ENCODE measurements around the gene MYH11.

Gene MYH11

GRCh38 chr16:15780805-15781204 lies 76.0 kb downstream of the MYH11 start:
- TF ChIP-seq CTCF (IDR thresholded peaks at IDR 0.05; ENCODE audit: low read depth, low read length) = no peak

GRCh38 chr16:15779664-15780351 lies 77.0 kb downstream of the MYH11 start:
- no peak for DNase-seq (ENCODE audit: low read depth in 2 of 2)
- no peak for TF ChIP-seq CTCF (IDR thresholded peaks at IDR 0.05; ENCODE audit: low read depth, low read length)
- no peak overlapping the region for H3K4me3 ChIP-seq (replicated peaks in 1 of 2; ENCODE audit: low read depth in 2 of 2, low read length in 2 of 2)

More at GRCh38 chr16:15780805-15781204, 76.0 kb downstream of the MYH11 start:
- DNase-seq (ENCODE audit: low read depth in 2 of 2) = no peak
- no peak overlapping the region for H3K4me3 ChIP-seq (replicated peaks in 1 of 2; ENCODE audit: low read depth in 2 of 2, low read length in 2 of 2)

GRCh38 chr16:15778999-15779614 lies 77.7 kb downstream of the MYH11 start:
- no peak overlapping the region for H3K4me3 ChIP-seq (replicated peaks in 1 of 2; ENCODE audit: low read depth in 2 of 2, low read length in 2 of 2)
- DNase-seq (ENCODE audit: low read depth in 2 of 2) = no peak
- no peak for TF ChIP-seq CTCF (IDR thresholded peaks at IDR 0.05; ENCODE audit: low read depth, low read length)

- DNase-seq (ENCODE audit: low read depth in 2 of 2) = no peak
- no peak overlapping the region for H3K4me3 ChIP-seq (replicated peaks in 1 of 2; ENCODE audit: low read depth in 2 of 2, low read length in 2 of 2)
- TF ChIP-seq CTCF (IDR thresholded peaks at IDR 0.05; ENCODE audit: low read depth, low read length) = no peak
These were observed 78.6 kb downstream of the MYH11 start for GRCh38 chr16:15778204-15778743.

DNA sequence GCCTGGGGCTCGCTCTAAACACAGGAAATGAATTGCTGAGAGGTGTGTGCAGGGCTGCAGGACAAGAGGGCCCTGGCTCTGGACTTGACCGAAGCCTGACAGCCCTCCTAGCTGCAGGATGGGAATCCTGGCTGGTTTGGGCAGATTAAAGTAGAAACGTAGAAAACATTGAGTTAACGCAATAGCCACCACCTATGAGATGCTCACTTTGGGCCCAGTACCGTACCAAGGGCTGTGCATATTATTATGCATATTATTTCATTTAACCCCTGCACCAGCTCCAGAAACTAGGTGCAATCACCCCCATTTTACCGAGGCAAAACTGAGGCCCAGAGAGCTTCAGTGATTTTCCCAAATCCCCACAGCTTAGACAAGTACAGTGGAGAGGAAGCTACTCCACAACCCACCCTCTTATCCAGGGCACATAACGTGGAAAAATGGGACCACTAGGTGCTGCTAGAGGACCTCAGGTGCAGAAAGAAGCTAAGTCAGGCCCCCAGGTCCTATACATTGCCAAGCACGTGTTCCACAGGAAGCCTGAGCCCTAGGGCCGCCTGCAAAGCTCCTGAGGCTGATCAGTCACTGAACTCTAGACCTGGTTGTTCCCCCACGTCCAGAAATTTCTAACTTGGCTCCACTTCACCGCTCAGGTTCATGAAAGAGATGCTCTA lies 79.2 kb downstream of the MYH11 start:
- H3K4me3 ChIP-seq (replicated peaks in 1 of 2; ENCODE audit: low read depth in 2 of 2, low read length in 2 of 2) = no peak overlapping the region
- peak; percentile 52 to 73 for DNase-seq (ENCODE audit: low read depth in 2 of 2)
- TF ChIP-seq CTCF (IDR thresholded peaks at IDR 0.05; ENCODE audit: low read depth, low read length) = peak; percentile 29

GRCh38 chr16:15776572-15776971 lies 80.3 kb downstream of the MYH11 start:
- no peak for DNase-seq (ENCODE audit: low read depth in 2 of 2)
- no peak for TF ChIP-seq CTCF (IDR thresholded peaks at IDR 0.05; ENCODE audit: low read depth, low read length)
- H3K4me3 ChIP-seq (replicated peaks in 1 of 2; ENCODE audit: low read depth in 2 of 2, low read length in 2 of 2) = no peak overlapping the region
